ENCODE results near the gene TATDN3.
"Not testable (repeated sequence)": the region's sequence is repeated elsewhere in the genome, so short reads cannot be mapped to it uniquely, and the experiment has no call there.

DNA sequence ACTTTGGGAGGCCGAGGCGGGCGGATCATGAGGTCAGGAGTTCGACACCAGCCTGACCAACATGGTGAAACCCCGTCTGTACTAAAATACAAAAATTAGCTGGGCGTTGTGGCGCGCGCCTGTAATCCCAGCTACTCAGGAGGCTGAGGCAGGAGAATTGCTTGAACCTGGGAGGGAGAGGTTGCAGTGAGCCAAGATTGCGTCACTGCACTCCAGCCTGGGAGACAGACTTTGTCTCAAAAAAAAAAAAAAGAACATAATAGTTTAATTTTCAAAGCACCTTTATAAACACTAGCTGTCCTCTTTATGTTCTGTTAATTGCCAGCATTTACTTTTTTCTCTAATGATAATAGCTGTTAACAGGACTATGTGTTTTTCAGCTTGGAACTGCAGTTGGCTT, 71.7 kb downstream of the TATDN3 start:
- not testable (repeated sequence) for TF ChIP-seq POLR2A, CTCF (IDR thresholded peaks at IDR 0.05)
